ENCODE data around the gene RMND1.

Gene RMND1

GRCh38 chr6:151494936-151495320 lies 43.0 kb upstream of the RMND1 start:
- TF ChIP-seq, protein P1, sequence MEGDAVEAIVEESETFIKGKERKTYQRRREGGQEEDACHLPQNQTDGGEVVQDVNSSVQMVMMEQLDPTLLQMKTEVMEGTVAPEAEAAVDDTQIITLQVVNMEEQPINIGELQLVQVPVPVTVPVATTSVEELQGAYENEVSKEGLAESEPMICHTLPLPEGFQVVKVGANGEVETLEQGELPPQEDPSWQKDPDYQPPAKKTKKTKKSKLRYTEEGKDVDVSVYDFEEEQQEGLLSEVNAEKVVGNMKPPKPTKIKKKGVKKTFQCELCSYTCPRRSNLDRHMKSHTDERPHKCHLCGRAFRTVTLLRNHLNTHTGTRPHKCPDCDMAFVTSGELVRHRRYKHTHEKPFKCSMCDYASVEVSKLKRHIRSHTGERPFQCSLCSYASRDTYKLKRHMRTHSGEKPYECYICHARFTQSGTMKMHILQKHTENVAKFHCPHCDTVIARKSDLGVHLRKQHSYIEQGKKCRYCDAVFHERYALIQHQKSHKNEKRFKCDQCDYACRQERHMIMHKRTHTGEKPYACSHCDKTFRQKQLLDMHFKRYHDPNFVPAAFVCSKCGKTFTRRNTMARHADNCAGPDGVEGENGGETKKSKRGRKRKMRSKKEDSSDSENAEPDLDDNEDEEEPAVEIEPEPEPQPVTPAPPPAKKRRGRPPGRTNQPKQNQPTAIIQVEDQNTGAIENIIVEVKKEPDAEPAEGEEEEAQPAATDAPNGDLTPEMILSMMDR (IDR thresholded peaks at IDR 0.05; ENCODE audit: low read depth, low read length): no peak
- TF ChIP-seq, protein P2, sequence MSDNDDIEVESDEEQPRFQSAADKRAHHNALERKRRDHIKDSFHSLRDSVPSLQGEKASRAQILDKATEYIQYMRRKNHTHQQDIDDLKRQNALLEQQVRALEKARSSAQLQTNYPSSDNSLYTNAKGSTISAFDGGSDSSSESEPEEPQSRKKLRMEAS (IDR thresholded peaks at IDR 0.05; ENCODE audit: low read depth, low read length): no peak
- TF ChIP-seq POLR2A (IDR thresholded peaks at IDR 0.05; ENCODE audit: extremely low read depth, insufficient read length): no peak
- no peak for TF ChIP-seq MYC (IDR thresholded peaks at IDR 0.05; ENCODE audit: low read depth, low read length)
- no peak overlapping the region for H3K4me3 ChIP-seq (ENCODE audit: low read depth, low read length)
- no peak for DNase-seq (ENCODE audit: low read depth)

DNA sequence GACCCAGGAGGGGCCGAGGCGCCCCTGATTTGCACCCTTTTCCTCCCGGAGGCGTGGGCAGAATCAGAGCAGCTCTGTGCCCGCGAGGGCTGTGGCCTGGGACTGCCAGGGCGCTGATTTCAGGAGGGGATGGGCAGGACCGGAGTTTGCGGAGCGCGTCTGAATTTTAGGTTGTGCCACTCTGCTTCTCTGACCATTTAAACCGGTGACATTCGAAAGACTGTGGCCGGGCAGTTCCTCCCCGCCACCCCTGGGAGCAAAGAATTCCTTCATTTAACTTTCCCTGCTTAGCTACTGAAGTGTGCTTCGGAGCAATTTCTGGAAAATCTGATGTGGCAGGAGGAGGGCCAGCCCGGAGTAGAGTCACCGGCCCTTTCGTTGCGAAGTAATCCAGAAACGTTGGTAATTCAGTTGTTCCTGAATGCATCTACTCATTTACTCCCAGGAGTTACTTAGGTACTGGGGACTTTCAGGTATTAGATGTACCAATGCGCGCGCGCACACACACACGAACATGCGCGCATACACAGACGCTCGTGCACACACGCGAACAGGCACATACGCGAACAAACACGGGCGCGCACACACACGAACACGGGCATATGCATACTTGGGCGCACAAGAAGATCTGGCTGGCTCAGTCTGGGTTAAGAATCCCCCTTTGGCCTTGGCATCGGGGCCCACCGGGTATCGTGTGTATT lies 42.5 kb upstream of the RMND1 start:
- TF ChIP-seq, protein P1 (IDR thresholded peaks at IDR 0.05; ENCODE audit: low read depth, low read length): no peak
- TF ChIP-seq MYC (IDR thresholded peaks at IDR 0.05; ENCODE audit: low read depth, low read length): no peak
- no peak for TF ChIP-seq POLR2A (IDR thresholded peaks at IDR 0.05; ENCODE audit: extremely low read depth, insufficient read length)
- TF ChIP-seq, protein P2 (IDR thresholded peaks at IDR 0.05; ENCODE audit: low read depth, low read length): no peak
- H3K4me3 ChIP-seq (ENCODE audit: low read depth, low read length): peak overlapping the region; percentile 69
- DNase-seq (ENCODE audit: low read depth): no peak

- DNase-seq (ENCODE audit: low read depth): peak; percentile 69
- TF ChIP-seq, protein P1 (IDR thresholded peaks at IDR 0.05; ENCODE audit: low read depth, low read length): no peak
- TF ChIP-seq POLR2A (IDR thresholded peaks at IDR 0.05; ENCODE audit: extremely low read depth, insufficient read length) (peak; percentile 22), MYC (IDR thresholded peaks at IDR 0.05; ENCODE audit: low read depth, low read length) (no peak)
- TF ChIP-seq, protein P2 (IDR thresholded peaks at IDR 0.05; ENCODE audit: low read depth, low read length): 0 out of 2 replicates have a peak, but pooled peaks have one; percentile 8
- peak within 1 kb of the TSS; percentile 69 for H3K4me3 ChIP-seq (ENCODE audit: low read depth, low read length)
Observed at GRCh38 chr6:151493804-151494234, 41.9 kb upstream of the RMND1 start, which contains the start of gene CCDC170. TSS of gene CCDC170 (plus strand) at chr6:151494017. CDS start at chr6:151494129, 112 bp downstream.

DNA sequence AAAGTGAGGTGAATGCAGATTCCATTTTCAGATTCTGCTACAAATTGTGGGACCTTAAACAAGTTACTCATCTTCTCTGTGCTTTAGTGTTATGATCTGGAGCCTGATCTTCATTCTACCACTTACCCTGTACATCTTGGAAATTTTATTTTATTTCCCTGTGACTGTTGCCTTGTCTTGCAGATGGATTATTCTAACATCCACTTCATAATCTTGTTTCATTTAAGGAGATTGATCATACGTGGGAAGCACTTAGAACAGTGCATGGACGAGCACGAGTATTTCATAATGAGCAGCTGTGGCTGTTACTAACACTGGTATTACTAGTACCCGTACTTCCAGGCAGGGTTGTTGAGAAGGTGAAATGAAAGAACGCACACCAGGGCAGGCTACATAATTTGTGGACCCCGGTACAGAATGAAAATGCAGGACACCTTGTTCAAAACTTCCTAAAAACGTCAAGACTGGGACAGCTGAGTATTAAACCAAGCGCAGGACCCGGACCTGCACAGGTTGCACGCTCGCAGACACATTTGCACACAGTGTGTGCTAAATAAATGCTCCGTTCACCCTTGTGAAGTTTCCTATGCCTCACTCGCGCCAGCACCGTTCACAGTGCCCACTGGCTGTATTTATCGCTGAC lies 41.4 kb upstream of the RMND1 start:
- peak; percentile 37 for DNase-seq (ENCODE audit: low read depth)

GRCh38 chr6:151490996-151491395 lies 39.1 kb upstream of the RMND1 start:
- TF ChIP-seq MYC (IDR thresholded peaks at IDR 0.05; ENCODE audit: low read depth, low read length) (no peak), POLR2A (IDR thresholded peaks at IDR 0.05; ENCODE audit: extremely low read depth, insufficient read length) (no peak)
- TF ChIP-seq, protein P2 (IDR thresholded peaks at IDR 0.05; ENCODE audit: low read depth, low read length): no peak
- TF ChIP-seq, protein P1 (IDR thresholded peaks at IDR 0.05; ENCODE audit: low read depth, low read length): no peak
- no peak overlapping the region for H3K4me3 ChIP-seq (ENCODE audit: low read depth, low read length)
- no peak for DNase-seq (ENCODE audit: low read depth)

More for the DNA sequence above, 41.4 kb upstream of the RMND1 start:
- TF ChIP-seq, protein P2 (IDR thresholded peaks at IDR 0.05; ENCODE audit: low read depth, low read length): 0 out of 2 replicates have a peak, but pooled peaks have one; percentile 9
- TF ChIP-seq MYC (IDR thresholded peaks at IDR 0.05; ENCODE audit: low read depth, low read length): no peak
- TF ChIP-seq, protein P1 (IDR thresholded peaks at IDR 0.05; ENCODE audit: low read depth, low read length): no peak
- no peak for TF ChIP-seq POLR2A (IDR thresholded peaks at IDR 0.05; ENCODE audit: extremely low read depth, insufficient read length)
- peak overlapping the region; percentile 69 for H3K4me3 ChIP-seq (ENCODE audit: low read depth, low read length)
